Activated CD4-positive, alpha-beta T cell treated with anti-CD3 and anti-CD28 coated beads, Interleukin-2, amount 50 U/mL, for 48 hours (primary cell): ENCODE measurements around the gene SFI1.

Source experiments
- DNase-seq, 2 experiments: peaks; one replicate each; pipeline ENCODE4 v3.0.0-alpha.2; 2020

Gene SFI1

DNA sequence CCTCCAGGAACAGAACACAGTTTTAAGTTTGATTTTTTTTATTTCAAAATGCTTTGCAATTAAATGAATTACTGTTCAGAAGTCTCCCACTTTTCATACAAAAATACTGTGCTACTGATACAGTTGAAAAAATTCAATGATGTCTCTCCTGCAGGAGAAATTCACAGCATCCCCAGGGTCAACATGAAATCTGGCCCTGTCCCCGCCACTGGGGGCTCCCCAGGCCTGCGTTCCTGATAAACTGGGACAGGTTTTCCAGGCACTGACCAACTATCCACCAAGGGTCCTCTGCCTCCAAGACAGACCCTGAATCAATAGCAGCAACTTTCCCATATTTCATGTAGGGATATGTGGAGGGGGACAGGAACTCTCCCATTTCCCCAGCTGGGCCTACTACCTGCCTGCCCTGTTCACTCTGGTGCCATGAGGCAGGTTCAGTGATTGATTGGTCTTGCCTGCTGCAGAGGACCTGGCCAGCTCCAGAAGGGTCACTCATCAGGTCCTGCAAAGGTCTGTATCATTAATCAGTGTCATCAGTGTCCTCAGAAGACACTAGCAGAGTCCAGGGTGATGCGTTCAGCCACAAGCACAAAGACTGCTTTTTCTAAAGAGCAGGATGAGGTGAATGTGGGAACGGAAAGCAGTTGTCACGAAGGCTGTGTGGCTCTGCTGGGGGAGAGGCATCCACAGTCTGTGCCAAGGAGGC lies 122.3 kb downstream of the SFI1 start:
- no peak for DNase-seq

DNA sequence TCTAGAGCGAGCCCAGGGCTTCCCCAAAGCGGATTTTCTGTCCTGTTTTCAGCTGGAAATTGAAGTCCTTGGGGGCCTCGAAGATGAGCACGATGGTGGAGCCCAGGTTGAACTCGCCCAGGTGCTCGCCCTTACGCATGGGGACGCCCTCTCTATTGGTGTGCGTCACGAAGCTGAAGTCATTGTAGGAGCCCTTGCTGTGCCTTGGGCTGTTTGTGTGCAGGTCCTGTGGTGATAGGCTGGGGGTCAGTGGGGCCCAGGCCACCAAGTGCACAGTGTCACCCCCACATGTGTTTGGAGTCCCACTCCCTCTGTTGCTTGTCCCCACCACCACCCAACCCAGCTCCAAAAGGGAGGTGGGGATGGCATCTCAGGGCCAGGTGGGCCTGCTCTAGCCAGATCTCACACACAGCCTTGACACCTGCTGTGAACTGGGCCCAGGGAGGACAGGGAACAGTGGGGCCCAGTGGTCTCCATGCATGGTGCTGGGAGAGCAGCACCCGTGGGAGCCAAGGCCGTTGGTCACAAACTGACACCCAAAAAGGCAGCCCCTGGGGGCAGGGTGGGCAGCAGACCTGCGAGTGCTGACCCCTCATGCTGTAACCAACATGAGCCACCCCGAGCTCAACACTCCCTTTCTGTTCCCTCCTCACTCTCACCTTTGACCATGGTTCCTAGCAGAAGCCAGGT lies 123.4 kb downstream of the SFI1 start:
- DNase-seq = no peak

DNA sequence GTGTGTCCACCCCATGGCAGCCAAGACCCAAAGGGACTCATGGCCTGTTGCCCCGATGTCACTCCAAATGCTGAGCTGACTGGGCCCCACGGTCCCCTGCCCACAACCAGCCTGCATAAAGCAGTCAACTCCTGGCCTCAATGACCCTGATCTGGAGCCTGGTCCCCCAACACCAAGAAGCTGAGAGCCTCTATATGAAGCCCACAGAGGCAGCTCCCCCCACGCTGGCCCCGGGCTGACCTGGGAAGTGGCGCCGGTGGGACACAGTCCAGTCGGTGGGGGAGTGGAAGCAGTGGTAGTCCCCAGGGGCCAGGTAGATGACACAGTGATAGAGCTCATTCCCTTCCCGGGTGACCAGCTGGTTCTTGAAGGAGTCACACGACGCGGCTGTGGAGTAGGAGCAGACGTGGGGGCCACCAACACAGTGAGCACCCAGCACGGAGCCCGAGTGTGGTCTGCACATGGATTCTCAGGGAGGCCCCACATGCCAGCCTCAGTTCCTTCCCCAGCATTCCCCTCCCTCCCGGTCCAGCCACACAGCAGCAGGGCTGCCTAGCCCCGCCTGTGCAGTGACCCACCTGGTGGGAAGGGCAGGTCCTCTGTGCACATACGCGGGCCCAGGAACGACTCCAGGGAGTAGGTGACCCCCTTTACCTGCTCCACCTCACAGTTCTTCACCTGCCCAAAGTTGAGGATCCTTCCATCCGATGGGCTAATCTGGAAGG lies 124.6 kb downstream of the SFI1 start:
- no peak for DNase-seq

DNA sequence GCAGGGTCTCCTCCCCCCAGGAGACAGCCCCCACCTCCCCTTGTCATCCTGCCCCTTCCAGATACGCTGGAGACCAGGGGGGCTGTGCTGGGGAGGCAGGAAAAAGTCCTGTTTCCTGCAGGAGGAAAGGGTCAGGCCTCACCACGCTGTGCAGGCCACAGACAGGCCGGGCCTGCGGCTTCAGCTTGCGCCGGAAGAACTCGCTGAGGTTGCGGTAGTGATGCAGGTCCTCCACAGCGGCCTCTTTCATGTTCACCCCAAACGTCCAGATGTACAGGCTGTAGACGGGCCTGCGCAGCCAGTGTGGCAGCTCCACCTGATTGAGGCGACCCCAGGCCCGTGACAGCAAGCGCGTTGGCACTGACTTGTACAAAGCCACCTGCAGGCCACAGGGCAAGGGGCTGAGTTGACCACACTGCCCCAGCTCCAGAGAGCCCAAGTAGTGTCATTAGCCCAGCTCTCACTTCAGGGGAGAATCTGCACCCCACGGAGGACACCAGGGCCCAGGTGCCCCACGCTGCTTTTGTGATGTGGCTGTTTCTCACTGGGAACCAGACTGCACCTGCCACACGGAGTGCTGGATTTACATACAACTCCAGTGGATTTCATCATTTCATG lies 125.3 kb downstream of the SFI1 start:
- no peak for DNase-seq

DNA sequence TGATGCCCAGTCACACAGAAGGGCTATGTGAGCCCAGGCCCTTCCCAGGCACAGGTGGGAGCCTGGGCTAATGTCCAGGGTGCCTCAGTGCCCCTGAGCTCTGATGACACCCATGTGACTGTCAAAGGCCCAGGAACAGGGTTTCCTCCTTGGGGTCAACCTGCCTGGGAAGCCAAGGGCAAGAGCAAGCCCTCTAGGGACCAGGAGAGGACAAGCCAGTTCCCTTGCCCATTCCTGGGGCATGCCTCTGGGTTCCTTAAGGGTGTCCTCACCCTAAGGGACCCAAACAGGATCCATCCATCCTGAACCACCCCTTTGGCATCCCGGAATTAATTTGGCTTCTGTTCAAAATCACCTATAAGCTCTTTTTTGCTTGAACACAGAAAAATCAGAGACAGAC lies 126.6 kb downstream of the SFI1 start:
- DNase-seq = no peak

DNA sequence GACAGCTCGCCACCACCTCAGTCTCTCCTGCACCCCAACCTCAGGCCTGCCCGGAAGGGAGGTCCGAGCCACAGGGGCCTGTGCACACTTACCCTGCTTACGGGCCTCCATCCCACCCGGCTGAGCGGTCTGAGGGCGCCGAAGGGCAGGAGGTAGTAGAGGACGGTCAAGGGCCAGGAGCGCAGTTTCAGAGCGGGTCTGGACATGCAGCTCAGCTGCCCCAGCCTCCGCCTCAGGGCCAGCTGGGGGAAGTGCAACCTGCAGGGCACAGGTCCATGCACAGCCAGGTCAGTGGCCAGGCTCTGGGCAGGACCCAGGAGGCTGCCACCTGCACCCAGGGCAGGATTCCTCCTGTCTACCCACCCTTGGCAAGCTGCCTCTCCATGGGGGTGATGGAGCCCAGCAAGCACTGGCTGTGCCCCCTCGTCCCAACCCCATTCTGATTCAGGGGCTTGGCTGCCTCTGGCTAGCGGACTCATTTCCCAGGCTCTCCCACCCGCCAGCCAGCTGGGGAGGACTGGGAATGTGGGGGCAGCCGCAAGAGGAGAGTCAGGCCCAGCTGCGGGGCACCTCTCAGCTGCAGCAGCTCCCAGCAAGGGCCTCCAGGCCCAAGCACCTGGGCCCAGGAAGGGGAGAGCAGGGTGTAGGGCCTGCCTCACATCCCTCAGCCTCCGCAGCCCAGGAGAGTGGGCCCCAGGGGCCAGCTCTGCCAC lies 127.4 kb downstream of the SFI1 start:
- no peak for DNase-seq

DNA sequence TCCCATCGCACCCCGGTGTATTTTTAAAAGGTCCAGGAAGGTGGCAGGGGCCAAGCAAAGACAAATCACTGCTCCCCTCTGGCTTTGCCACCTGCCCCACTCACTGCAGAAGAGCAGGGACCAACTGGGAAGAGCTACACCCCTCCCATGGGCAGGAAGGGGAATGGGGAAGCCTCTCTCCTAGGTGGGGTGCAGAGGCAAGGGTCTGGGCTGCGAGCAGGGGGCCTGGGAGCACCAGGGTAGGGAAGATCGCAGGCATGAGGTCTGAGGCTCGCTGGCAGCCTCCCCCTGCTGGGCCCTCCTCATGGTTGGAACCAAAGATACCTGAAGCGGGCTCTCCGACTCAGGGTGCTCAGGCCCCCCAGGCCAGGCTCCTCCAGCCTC lies 128.9 kb downstream of the SFI1 start:
- no peak for DNase-seq

DNA sequence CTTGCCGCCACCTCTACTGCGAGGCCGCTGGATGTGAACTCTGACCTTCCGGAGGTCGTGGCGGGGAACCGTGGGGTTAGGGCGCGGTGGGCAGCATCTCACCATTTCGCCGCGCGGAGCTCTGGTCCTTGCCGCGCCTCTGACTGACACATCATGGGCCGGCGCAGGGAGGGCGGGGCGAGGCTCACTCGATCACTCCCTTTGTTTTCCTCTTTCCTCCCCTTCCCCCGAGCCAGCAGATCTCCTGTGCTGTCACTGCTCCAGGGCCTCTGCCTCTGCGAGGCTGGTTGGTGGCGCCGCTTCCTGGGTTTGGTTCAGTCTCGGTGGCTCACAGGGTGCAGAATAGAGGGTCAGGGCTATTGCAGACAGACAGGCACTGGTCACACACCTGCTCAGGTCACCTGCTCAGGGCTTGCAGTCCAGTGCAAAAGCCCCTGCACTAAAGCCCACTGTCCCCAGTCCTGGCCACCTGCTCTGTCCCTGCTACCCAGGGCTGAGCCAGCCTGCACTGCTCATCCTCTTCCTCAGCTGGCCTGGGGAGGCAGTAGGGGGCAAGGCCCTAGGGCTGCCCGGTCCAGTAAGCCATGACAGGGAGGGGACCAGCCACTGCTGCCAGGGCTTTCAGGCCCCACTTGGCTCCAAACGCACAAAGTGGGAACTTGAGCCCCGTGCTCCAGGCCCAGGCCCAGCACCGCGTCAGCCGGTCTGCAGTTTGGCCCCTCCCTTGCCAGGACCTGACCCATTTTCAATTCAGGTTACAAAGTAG lies 129.5 kb downstream of the SFI1 start:
- no peak for DNase-seq

DNA sequence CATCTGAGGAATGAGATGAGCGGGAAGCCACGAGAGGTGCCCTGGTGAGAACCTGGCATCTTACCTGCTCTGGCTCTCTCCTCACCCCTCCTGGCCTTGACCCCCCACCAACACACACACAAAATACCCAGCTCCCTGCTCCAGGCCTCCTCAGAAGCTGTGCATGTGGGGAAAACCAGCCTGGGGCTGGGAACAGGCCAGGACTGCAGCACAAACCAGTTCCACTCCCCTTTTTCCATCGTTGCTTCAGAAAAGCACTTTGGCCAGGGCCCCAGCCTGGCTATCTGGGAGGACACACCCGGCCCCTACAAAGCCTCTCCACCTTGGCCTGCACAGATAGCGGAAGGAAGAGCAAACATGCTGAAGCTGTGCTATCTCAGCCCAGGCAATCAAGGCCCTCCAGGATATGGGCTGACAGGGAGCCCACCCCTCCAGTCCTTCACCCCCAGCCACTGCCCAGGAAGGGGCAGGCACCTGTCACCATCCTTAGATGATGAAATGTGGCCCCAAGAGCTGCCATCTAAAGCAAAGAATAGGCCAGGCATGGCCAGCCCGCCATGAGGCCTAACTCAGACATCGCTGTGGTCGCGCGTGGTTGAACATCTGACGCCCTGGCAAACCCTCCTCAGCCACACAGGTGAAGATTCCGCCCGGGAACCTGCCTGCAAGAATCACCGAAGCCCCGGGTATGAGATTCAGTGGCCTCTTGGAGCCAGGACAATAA lies 130.3 kb downstream of the SFI1 start:
- no peak for DNase-seq

DNA sequence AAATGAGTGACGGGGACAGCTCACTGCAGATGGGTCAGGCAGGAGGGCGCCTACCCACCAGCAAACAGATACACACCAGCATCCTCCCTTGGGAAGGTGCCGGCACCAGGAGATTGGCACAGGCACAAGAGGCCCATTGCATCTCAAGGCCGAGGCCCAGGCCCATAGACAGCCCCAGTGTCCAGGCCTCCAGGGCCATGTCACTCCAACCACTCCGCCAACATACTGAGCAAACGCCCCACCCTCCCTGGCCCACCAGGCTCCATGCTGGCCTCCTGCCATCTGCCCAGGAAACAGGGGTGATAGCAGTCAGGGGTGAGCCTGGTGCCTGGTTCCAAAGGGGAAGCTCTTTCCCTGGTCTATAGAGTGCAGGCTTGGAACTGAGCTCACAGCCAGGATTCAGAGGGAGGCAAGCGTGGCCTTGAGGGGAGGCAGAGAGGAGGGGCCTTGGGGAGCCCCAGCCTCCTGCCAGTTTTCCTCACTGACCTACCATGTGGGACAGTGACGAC lies 130.9 kb downstream of the SFI1 start:
- no peak for DNase-seq

DNA sequence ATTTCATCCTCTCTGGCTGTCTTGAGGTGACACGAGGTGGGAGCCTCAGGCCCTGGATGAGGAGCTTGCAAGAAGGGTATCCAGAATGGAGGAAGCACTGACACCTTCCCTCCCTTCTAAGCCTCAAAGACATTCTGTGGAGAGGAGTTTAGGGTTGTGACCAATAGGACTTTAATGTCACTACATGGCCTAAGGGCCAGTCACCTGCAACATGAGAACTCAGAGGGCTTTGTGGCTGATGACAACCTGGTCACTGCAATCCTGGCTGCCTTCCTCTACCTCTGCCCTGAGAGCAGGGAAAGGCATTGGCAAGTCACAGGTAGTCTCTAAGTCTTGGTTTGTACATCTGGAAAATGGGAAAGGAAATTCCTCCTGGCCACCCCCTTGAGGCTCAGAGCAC lies 132.0 kb downstream of the SFI1 start:
- no peak for DNase-seq

DNA sequence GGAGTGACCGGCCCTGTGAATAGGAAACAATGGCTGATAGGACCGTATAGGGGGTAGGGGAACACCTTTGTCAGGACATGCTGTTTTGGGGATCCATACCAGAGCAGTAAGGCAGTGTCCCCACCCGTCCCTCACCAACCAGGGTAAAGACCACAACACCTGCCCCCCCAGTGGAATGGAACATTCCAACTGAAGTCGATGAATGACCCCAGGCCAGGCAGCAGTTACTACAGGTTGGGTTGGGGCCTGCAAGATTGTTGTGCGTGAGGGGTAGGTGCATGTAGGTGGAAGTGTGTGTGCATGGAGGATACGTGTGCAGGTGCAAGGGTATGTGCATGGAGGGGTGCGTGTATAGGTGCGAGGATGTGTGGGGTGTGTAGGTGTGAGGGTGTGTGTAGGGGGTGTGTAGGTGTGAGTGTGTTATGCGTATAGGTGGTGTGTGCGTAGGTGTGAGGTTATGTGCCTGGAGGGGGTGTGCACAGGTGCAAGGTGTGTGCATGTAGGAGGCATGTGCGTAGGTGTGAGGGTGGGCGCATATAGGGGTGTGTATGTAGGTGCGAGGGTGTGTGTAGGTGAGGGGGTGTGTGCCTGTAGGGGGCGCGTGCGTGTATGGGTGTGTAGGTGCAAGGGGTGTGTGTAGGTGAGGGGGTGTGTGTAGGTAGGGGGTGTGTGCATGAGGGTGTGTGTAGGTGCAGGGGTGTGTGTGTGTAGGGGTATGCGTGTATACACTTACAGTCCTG lies 132.8 kb downstream of the SFI1 start:
- DNase-seq = no peak

DNA sequence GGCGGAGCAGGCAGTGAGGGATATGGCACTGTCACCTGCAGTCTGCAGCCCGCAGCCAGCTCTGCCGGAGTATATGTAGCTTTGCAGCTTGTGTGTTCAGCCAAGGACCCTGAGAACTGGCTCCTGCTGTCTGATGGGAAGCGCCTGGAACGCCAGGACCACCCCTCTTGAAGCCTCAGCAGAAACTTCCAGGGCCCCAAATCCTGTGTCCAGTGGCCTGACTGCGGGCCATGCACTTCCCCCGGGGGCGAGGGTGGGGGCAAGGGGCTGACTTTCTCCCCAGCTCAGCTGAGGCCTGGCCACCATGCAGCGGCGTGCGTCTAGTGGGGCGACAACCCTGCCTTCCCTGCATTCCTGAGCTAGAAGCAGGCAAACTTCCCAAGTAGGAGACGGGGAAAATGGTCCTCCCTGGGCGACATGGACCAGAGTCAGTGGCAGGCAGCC lies 133.4 kb downstream of the SFI1 start:
- DNase-seq = no peak

DNA sequence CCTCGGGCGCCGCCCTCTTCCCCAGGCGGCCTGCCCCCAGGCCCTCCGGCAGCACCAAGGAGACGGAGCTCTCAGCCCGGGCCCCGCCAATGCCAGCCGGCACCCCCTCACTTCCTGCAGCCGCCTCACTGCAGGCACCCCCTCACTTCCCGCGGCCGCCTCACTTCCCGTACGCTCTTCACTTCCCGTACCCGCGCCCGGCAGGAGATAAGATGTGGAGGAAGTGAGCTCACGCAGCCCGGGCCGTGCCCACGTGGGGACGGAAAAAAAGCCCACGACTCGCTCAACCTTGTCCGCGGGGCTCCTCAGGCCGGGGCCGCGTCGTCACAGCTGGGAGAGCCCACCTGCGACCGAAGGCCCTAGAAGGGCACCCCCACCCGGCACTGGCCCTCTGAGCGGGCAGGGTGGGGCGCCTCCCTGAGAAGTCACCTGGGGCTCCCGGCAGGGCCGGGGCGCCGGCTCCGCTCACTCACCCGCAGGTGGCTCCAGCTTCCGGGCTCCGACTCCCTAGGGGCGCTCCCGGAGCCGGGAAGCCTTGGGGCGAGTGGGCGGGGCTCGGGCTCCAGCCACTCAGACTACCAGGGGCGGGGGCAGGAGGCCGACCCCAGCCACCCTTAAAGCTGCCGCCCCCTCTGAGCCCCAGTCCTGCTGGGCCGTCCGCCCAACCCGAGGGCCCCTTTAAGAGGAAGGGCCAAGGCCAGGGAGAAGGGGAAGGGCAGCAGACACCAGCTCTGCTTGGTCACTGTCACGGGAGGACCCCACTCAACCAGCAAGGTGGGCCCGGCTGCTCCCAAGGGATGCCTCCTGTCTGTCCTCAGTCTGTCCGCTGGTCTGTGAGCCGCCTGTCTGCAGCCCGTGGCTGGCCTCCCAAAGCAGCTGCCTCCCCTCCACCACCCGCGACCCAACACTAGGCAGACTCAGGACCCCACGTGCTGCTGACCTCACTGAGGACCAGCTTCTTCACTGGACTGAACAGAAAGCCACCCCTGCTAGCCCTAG lies 134.3 kb downstream of the SFI1 start:
- peak; percentile 82 to 86 for DNase-seq

DNA sequence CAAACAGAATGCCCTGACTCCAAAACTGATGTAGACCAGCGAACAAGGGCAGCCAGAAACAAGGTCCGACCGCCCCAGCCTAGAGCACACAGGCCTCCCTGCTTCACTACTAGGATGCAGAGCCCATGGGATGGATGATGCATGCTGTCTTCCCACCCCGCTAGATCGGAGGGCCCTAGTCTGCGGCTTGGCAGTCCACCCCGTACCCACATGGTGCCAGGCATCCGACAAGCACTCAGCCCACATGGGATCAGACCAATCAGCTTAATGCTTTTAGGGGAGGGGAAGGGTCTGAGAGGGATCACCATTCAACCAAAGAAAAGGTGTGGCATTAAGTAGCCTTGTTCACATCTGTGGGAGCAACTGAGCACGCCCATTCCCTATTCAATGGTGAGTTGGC lies 135.1 kb downstream of the SFI1 start:
- DNase-seq = no peak

DNA sequence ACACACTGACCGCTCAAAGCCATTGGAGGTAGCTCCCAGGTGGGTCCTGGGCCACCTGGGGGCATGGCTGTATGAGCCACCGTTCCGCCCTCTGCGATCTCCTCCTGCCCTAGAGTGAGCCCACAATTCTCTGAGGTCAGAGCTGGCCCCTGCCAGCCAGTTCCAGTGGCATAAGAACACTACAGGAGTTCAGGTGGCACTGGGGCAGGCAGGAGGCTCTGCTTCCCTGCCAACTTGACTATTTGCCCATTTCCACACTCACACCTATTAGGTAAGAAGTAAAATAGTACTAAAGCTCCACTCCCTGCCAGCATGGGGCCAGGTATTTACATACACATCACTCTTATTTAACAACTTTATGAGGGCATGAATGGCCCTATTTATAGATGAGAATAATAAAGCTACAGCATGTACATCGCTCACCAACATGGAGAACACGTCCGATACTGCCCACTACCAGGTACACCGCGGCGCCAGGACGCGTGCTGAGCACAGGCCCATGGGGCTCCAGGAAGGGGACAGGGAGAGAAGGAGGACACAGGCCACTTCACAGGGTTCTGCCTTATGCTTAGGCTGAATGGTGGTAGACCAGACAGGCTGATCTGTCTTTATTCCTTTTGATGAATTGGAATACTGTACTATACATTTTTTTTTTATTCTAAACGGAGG lies 139.4 kb downstream of the SFI1 start:
- no peak for DNase-seq

DNA sequence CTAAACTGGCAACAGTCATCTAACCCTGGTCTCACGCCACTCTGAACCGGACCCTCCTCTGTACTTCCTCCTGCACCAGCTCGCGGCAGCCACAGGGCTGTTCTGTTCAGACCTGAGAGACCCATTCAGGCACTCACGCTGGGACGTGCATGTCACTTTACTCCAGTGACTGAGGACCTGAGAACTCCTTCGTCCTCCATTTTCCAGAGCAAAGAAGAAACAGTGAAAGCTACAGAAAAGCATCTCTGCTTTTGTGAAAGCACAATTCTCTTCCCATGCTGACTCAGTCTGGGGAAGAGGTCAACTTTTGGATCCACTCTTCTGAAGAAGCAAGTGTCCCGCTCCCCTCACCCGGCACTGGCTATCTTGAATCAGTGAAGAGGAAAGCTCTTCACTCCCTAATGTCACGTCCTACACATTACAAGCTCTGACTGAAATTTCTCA lies 141.1 kb downstream of the SFI1 start:
- no peak for DNase-seq

DNA sequence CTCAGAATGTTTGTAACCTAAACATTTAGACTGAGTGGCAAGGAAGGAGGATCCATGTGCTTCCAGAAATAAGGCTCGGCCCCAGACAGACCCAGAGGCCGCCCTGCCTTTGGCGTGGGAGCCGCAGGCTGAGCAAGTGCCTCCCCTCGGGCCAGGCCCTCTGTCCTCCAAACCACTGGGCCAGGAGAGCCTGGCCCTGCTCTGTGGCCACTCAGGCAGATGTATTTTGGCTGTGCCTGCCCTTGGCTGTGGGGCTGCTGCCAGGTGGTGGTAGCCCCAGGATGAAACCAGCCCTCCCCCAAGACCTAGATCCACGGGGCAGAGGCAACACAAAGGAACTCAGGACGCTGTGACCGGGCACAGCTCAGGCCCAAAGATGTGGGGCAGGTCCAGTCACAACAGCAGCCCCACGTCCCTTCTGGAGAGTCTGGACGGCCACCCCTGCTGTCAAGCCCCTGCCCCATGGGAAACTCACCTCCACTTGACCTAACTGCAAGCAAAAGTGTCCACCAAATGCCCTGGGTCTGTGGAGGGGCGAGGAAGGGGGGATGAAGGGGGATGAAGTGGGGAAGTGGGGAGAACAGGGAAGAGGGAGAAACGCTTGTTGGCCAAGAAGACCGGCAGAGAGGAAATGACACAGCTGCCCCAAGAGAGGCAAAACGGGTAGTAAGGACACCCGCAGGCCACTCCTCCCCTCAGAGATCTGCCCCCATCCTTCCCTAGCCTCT lies 141.7 kb downstream of the SFI1 start:
- DNase-seq = no peak
